Adrenal gland (tissue), 12 donors: ENCODE measurements around the gene PIGU. TPM values are rescaled to one million over a fixed set of nuclear protein-coding genes. Genes with fewer than 3 reads are reported as not detected.
A peak's percentile ranks its signal among the peaks of the same experiment; 100 is the strongest.

Experiments
- DNase-seq, 7 donors: peaks; one replicate each; pipeline ENCODE4 v3.0.0-alpha.2; 2019 to 2020
- H3K27ac ChIP-seq, 5 donors: fragments of 200-600 bp; sonication (generic) in 4 of 5; 1 replicate in 3 of 5; 2 replicates in 2 of 5; pipeline versions ENCODE4 v1.5.1 to v1.8.0; 2016 to 2020; ENCODE audit warnings: mild to moderate bottlenecking in 1 of 5
- H3K27me3 ChIP-seq: fragments of 200-600 bp; 2 replicates; pipeline ENCODE4 v1.8.0; 2021
- H3K36me3 ChIP-seq, 2 donors: fragments of 200-600 bp; replicated peaks in 1 of 2; 1 replicate in 1 of 2; 2 replicates in 1 of 2; pipeline versions ENCODE4 v1.5.1 to v1.8.0; 2018 to 2022
- H3K4me1 ChIP-seq, 2 donors: fragments of 200-600 bp; replicated peaks in 1 of 2; 1 replicate in 1 of 2; 2 replicates in 1 of 2; pipeline versions ENCODE4 v1.5.1 to v1.8.0; 2018 to 2021
- H3K4me3 ChIP-seq, 4 donors: fragments of 200-600 bp; sonication (generic) in 3 of 4; one replicate each; pipeline ENCODE4 v1.5.1; 2016 to 2018
- H3K9me3 ChIP-seq, 3 donors: fragments of 200-600 bp; sonication (generic) in 1 of 3; replicated peaks in 1 of 3; 1 replicate in 2 of 3; 2 replicates in 1 of 3; pipeline versions ENCODE4 v1.5.1 to v1.8.0; 2016 to 2021
- CTCF ChIP-seq, 6 experiments: fragments of 450-650 bp in 4 of 6; fragments of 200-600 bp in 2 of 6; sonication (generic) in 1 of 6; IDR thresholded peaks; 1 replicate in 5 of 6; 2 replicates in 1 of 6; pipeline versions ENCODE4 v1.5.1 to v1.8.0; 2016 to 2021; ENCODE audit warnings: antibody characterized with exemption in 6 of 6, mild to moderate bottlenecking in 2 of 6, moderate library complexity in 1 of 6
- POLR2A ChIP-seq, 2 donors: fragments of 450-650 bp; IDR thresholded peaks; one replicate each; pipeline ENCODE4 v1.6.1; 2017; ENCODE audit warnings: antibody characterized with exemption in 2 of 2, mild to moderate bottlenecking in 2 of 2, moderate library complexity in 1 of 2
- WGBS, 4 donors: extraction: QIAGEN DNeasy Blood & Tissue Kit in 2 of 4; methylation state at CpG; one replicate each; pipeline versions ENCODE4 v1.1.5 to v1.1.7; 2013 to 2017; 5-methylcytosine and 5-hydroxymethylcytosine counted together
- intact Hi-C, 2 donors: fragments of 100-400 bp; cut with DNase I; formaldehyde crosslinking; loops; one replicate each; pipeline versions ENCODE4 v1.14.1 to v1.15.0; 2022 to 2023
- polyA plus RNA-seq, 3 donors: library from polyadenylated mRNA; stranded (reverse); fragments of 200-250 nt in 2 of 3; fragments of 350-450 nt in 1 of 3; fragmentation: Illumina TruSeq in 1 of 3; extraction: RNeasy Lipid Tissue Mini Kit (QIAGEN cat#74804) in 1 of 3; gene quantifications; one replicate each; pipeline ENCODE4 v1.2.3, GENCODE V29; 2013 to 2014
- total RNA-seq, 9 donors: library from RNA; depleted of rRNA in 4 of 9; stranded (reverse); fragments of >200 nt in 4 of 9; fragments of 120-200 nt in 1 of 9; fragmentation: NEBNext Ultra II Directional in 1 of 9; extraction: Animal tissue kit (Norgen Biotek cat#: 25700) in 1 of 9; gene quantifications; one replicate each; pipeline versions ENCODE4 v1.1.0 to v1.2.4, GENCODE V29; 2013 to 2023
- donor health status: healthy with polysubstance abuse.
- donor health status: Bipolar disorder and iron deficiency.
- donor health status: DM: yes; HTN: yes; CAD: no.
- donor health status: DM: no; HTN: no; CAD: no.
- donor health status: DM: no; HTN: no; CAD: no.
- donor health status: DM: yes; HTN: yes; CAD: no.

The PIGU gene
- total and polyA plus RNA-seq, 12 donors: 16.8 to 64.1 (median 23.1) TPM

GRCh38 chr20:34638532-34638931 lies 38.4 kb downstream of the PIGU start:
- Histone ChIP-seq H3K9me3 (no peaks in the 10 kb centered on the region), H3K27ac (no peak overlapping the region), H3K4me1 (peaks cover 0 to 19% of the 10 kb centered on the region in 2 donors), H3K4me3 (no peak overlapping the region), H3K36me3 (peaks cover 0 to 6% of the 10 kb centered on the region in 2 donors), H3K27me3 (no peaks in the 10 kb centered on the region)
- TF ChIP-seq CTCF (IDR thresholded peaks at IDR 0.05) (no peak), POLR2A (IDR thresholded peaks at IDR 0.05) (no peak)
- 94 to 99% (median 95%) methylated on average over 3 of the region's 3 CpGs for WGBS, 4 donors
- no peak for DNase-seq
- intact Hi-C loops: no loop called here

- Histone ChIP-seq H3K9me3 (no peaks in the 10 kb centered on the region), H3K36me3 (peaks cover 0 to 7% of the 10 kb centered on the region in 2 donors), H3K4me1 (peaks cover 0 to 19% of the 10 kb centered on the region in 2 donors), H3K4me3 (no peak overlapping the region), H3K27ac (peak overlapping the region in 1 of 5 donors; percentile 55), H3K27me3 (no peaks in the 10 kb centered on the region)
- DNase-seq: no peak
- intact Hi-C loops: no loop called here
- TF ChIP-seq POLR2A (IDR thresholded peaks at IDR 0.05): no peak
- TF ChIP-seq CTCF (IDR thresholded peaks at IDR 0.05): no peak
- 79 to 91% (median 88%) methylated on average over 1 of the region's 1 CpG for WGBS, 4 donors
These were observed 38.9 kb downstream of the PIGU start for GRCh38 chr20:34638039-34638292.

- peak in 6 of 7 donors; percentile 27 to 70 (median 61) for DNase-seq
- H3K27me3 ChIP-seq: no peaks in the 10 kb centered on the region
- H3K4me3 ChIP-seq: no peak overlapping the region
- H3K27ac ChIP-seq: peak overlapping the region in 2 of 5 donors; percentile 19 to 55
- intact Hi-C loops: no loop called here
- peaks cover 0 to 7% of the 10 kb centered on the region in 2 donors for H3K36me3 ChIP-seq
- WGBS, 4 donors: 69 to 78% (median 72%) methylated on average over 5 of the region's 5 CpGs
- H3K9me3 ChIP-seq: no peaks in the 10 kb centered on the region
- peaks cover 0 to 19% of the 10 kb centered on the region in 2 donors for H3K4me1 ChIP-seq
- TF ChIP-seq CTCF (IDR thresholded peaks at IDR 0.05): no peak
- TF ChIP-seq POLR2A (IDR thresholded peaks at IDR 0.05): no peak
These were observed 39.5 kb downstream of the PIGU start for GRCh38 chr20:34637245-34638038.

GRCh38 chr20:34636648-34637047 lies 40.2 kb downstream of the PIGU start:
- Histone ChIP-seq H3K27ac (peak overlapping the region in 1 of 5 donors; percentile 55), H3K27me3 (no peaks in the 10 kb centered on the region), H3K4me3 (no peak overlapping the region), H3K9me3 (no peaks in the 10 kb centered on the region), H3K36me3 (peaks cover 0 to 7% of the 10 kb centered on the region in 2 donors), H3K4me1 (peaks cover 0 to 17% of the 10 kb centered on the region in 2 donors)
- WGBS, 4 donors: 50 to 66% (median 63%) methylated on average over 3 of the region's 3 CpGs
- TF ChIP-seq CTCF (IDR thresholded peaks at IDR 0.05) (no peak), POLR2A (IDR thresholded peaks at IDR 0.05) (no peak)
- no peak for DNase-seq
- intact Hi-C loops: no loop called here
